Calu3 (cell line): ENCODE measurements around the gene FGF14. TPM values are rescaled to one million over a fixed set of nuclear protein-coding genes. Genes with fewer than 3 reads are reported as not detected.

ENCODE experiments used
- BruUV-seq: library from RNA; stranded (reverse); fragments of 400-500 nt; replicated peaks from 2 replicates; lab custom pipeline; 2021; lab: Mats Ljungman, UMichigan
- CTCF ChIA-PET: fragments of 300-600 bp; sonication (Branson Sonifier 250); formaldehyde crosslinking; loops from one replicate; lab custom pipeline; 2022; ENCODE audit warnings: antibody characterized with exemption; lab: Charles Lee
- DNase-seq: peaks from one replicate; pipeline ENCODE4 v3.0.0; 2022
- H3K27ac Mint-ChIP-seq: one replicate; pipeline ENCODE4 v1.8.0; 2022; ENCODE audit warnings: mixed read lengths; ENCODE audit not compliant: unreplicated experiment
- H3K27me3 Mint-ChIP-seq: one replicate; pipeline ENCODE4 v1.8.0; 2022; ENCODE audit warnings: mixed read lengths; ENCODE audit not compliant: unreplicated experiment
- H3K36me3 Mint-ChIP-seq: one replicate; pipeline ENCODE4 v1.8.0; 2022; ENCODE audit warnings: mild to moderate bottlenecking, moderate library complexity, mixed read lengths; ENCODE audit not compliant: insufficient read depth, unreplicated experiment
- H3K4me1 Mint-ChIP-seq: one replicate; pipeline ENCODE4 v1.8.0; 2022; ENCODE audit warnings: mild to moderate bottlenecking, low read depth, mixed read lengths; ENCODE audit not compliant: unreplicated experiment
- H3K4me3 Mint-ChIP-seq: one replicate; pipeline ENCODE4 v1.8.0; 2022; ENCODE audit warnings: mild to moderate bottlenecking, low read depth, moderate library complexity, mixed read lengths; ENCODE audit not compliant: unreplicated experiment
- H3K9me3 Mint-ChIP-seq: one replicate; pipeline ENCODE4 v1.8.0; 2022; ENCODE audit warnings: low read depth, mixed read lengths; ENCODE audit not compliant: unreplicated experiment
- CTCF ChIP-seq: fragments of 200-600 bp; IDR thresholded peaks from one replicate; pipeline ENCODE4 v1.8.0; 2022; ENCODE audit warnings: antibody characterized with exemption; ENCODE audit not compliant: unreplicated experiment
- intact Hi-C: fragments of 100-400 bp; cut with micrococcal nuclease; formaldehyde crosslinking; loops from one replicate; pipeline ENCODE4 v1.10.0; 2022; ENCODE audit not compliant: unreplicated experiment
- total RNA-seq: library from RNA; stranded (reverse); gene quantifications from 2 replicates; pipeline ENCODE4 v1.2.3, GENCODE V29; 2022

Gene FGF14
- total RNA-seq, 1 experiment from 2014 or later = 0.21 TPM

- Mint-ChIP-seq H3K4me1 (no peaks in the 10 kb centered on the region), H3K27me3 (no peaks in the 10 kb centered on the region), H3K36me3 (no peaks in the 10 kb centered on the region), H3K4me3 (no peak overlapping the region), H3K9me3 (no peaks in the 10 kb centered on the region), H3K27ac (no peak overlapping the region)
- no peak for TF ChIP-seq CTCF
- CTCF ChIA-PET = no interaction called here
- DNase-seq = no peak
- no TSS peak for BruUV-seq
- intact Hi-C loops = no loop called here
Observed at GRCh38 chr13:101866889-101867581, 534.8 kb downstream of the FGF14 start.

GRCh38 chr13:101858860-101859259 is 543.0 kb downstream of the FGF14 start:
- H3K27ac Mint-ChIP-seq = no peak overlapping the region
- H3K4me3 Mint-ChIP-seq = no peak overlapping the region
- BruUV-seq = no TSS peak
- H3K27me3 Mint-ChIP-seq = no peaks in the 10 kb centered on the region
- CTCF ChIA-PET = no interaction called here
- H3K9me3 Mint-ChIP-seq = no peaks in the 10 kb centered on the region
- no peaks in the 10 kb centered on the region for H3K36me3 Mint-ChIP-seq
- no peak for TF ChIP-seq CTCF
- intact Hi-C loops = no loop called here
- no peak for DNase-seq
- no peaks in the 10 kb centered on the region for H3K4me1 Mint-ChIP-seq

GRCh38 chr13:101846701-101847100 is 555.1 kb downstream of the FGF14 start:
- no peaks in the 10 kb centered on the region for H3K36me3 Mint-ChIP-seq

GRCh38 chr13:101846249-101846648 is 555.6 kb downstream of the FGF14 start:
- BruUV-seq = no TSS peak
- no peaks in the 10 kb centered on the region for H3K9me3 Mint-ChIP-seq
- CTCF ChIA-PET = no interaction called here
- no peak overlapping the region for H3K27ac Mint-ChIP-seq
- TF ChIP-seq CTCF = no peak
- no peak overlapping the region for H3K4me3 Mint-ChIP-seq
- intact Hi-C loops = no loop called here
- no peaks in the 10 kb centered on the region for H3K27me3 Mint-ChIP-seq
- H3K4me1 Mint-ChIP-seq = peaks cover 9% of the 10 kb centered on the region
- no peaks in the 10 kb centered on the region for H3K36me3 Mint-ChIP-seq
- no peak for DNase-seq

More at GRCh38 chr13:101846701-101847100, 555.1 kb downstream of the FGF14 start:
- CTCF ChIA-PET = no interaction called here
- no peak overlapping the region for H3K27ac Mint-ChIP-seq
- intact Hi-C loops = no loop called here
- BruUV-seq = no TSS peak
- peaks cover 9% of the 10 kb centered on the region for H3K4me1 Mint-ChIP-seq
- H3K27me3 Mint-ChIP-seq = no peaks in the 10 kb centered on the region
- no peak overlapping the region for H3K4me3 Mint-ChIP-seq
- H3K9me3 Mint-ChIP-seq = no peaks in the 10 kb centered on the region
- no peak for TF ChIP-seq CTCF
- no peak for DNase-seq
